NCI-H226 (cell line): ENCODE results near the gene TMEM50A.
"Not testable (repeated sequence)": the region's sequence is repeated elsewhere in the genome, so short reads cannot be mapped to it uniquely, and the experiment has no call there.

Experiments used
- DNase-seq: peaks from one replicate; pipeline ENCODE4 v3.0.0-alpha.2; 2015

TMEM50A gene

GRCh38 chr1:25337483-25338187 is 499 bp upstream of the TMEM50A start:
- DNase-seq = not testable (repeated sequence)

- no peak for DNase-seq
These were observed 852 bp downstream of the TMEM50A start for GRCh38 chr1:25338986-25339385.

- no peak for DNase-seq
These were observed 3.6 kb downstream of the TMEM50A start for GRCh38 chr1:25341746-25342145.

GRCh38 chr1:25342846-25343245 is 4.7 kb downstream of the TMEM50A start:
- no peak for DNase-seq

- DNase-seq = peak; percentile 85
These were observed 5.7 kb downstream of the TMEM50A start for GRCh38 chr1:25343872-25344271.

- no peak for DNase-seq
These were observed 9.4 kb downstream of the TMEM50A start for GRCh38 chr1:25347556-25347955.

- DNase-seq = no peak
These were observed 11.5 kb downstream of the TMEM50A start for GRCh38 chr1:25349606-25350005.

- DNase-seq = no peak
These were observed 17.8 kb downstream of the TMEM50A start for GRCh38 chr1:25355841-25356395.

- no peak for DNase-seq
These were observed 18.3 kb downstream of the TMEM50A start for GRCh38 chr1:25356441-25356840.

GRCh38 chr1:25356848-25357247 is 18.7 kb downstream of the TMEM50A start:
- no peak for DNase-seq

GRCh38 chr1:25360596-25361581 is 22.8 kb downstream of the TMEM50A start:
- peak; percentile 49 for DNase-seq

- no peak for DNase-seq
These were observed 23.8 kb downstream of the TMEM50A start for GRCh38 chr1:25361901-25362300.

GRCh38 chr1:25362634-25363559 is 24.8 kb downstream of the TMEM50A start:
- DNase-seq = not testable (repeated sequence)

- no peak for DNase-seq
These were observed 31.1 kb downstream of the TMEM50A start for GRCh38 chr1:25369241-25369640.

- not testable (repeated sequence) for DNase-seq
These were observed 31.6 kb downstream of the TMEM50A start for GRCh38 chr1:25369691-25370271.

GRCh38 chr1:25371757-25372156 is 33.6 kb downstream of the TMEM50A start:
- peak; percentile 80 for DNase-seq

- DNase-seq = not testable (repeated sequence)
These were observed 40.2 kb downstream of the TMEM50A start for GRCh38 chr1:25378367-25378766.

GRCh38 chr1:25382543-25382942 is 44.4 kb downstream of the TMEM50A start:
- not testable (repeated sequence) for DNase-seq

- not testable (repeated sequence) for DNase-seq
These were observed 45.0 kb downstream of the TMEM50A start for GRCh38 chr1:25383090-25383489.

GRCh38 chr1:25383875-25384274 is 45.7 kb downstream of the TMEM50A start:
- DNase-seq = not testable (repeated sequence)

- not testable (repeated sequence) for DNase-seq
These were observed 49.0 kb downstream of the TMEM50A start for GRCh38 chr1:25387096-25387495.

GRCh38 chr1:25388691-25389090 is 50.6 kb downstream of the TMEM50A start:
- DNase-seq = not testable (repeated sequence)
